HL-60/S4 (cell line): Measurements from ENCODE around the gene CAB39L.

ENCODE experiments used
- in situ Hi-C: fragments of 300-500 bp; cut with MboI; formaldehyde crosslinking; loops from 2 replicates; pipeline ENCODE4 v1.14.3; 2022; ENCODE audit warnings: low sequenced_read_pairs

CAB39L gene

DNA sequence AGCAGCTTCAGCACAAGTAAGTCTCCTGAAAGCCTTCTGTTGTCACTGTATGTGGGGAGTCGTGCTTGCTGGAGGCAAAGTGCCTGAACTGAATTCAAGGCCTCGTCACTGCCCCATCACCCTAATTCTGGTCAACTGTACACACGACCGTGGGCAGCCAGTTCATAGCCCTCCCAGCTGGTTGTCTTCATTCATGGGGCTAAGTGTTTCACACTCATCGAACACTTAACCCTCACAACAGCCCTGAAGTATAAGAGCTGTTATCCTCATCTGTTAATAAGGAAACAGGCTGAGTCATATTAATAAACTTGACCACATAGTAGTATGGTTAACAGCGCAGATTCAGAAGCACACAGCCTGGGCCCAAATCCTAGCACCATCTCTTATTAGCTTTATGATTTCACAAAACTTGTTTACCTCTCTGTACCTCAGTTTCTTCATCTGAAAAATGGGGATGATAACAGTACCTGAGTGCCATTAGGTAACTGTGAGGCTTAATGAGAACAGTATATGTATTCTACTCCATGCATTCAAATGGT lies 129.5 kb downstream of the CAB39L start:
- in situ Hi-C loops: loop anchor here (25.0 kb wide), 1 partner anchor 523 kb away; no protein-coding TSS in a partner anchor

DNA sequence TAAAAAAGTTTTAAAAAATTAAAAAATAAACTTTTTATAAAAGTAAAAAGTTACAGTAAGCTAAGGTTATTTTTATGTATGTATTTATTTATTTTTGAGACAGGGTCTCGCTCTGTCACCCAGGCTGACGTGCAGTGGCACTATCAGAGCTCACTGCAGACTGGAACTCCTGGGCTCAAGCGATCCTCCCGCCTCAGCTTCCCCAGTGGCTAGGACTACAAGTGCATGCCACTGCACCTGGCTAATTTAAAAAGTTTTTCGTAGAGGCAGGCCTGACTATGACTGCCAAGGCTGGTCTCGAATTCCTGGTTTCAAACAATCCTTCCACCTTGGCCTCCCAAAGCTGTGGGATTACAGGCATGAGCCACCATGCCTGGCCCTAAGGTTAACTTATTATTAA lies 132.0 kb downstream of the CAB39L start:
- in situ Hi-C loops: loop anchor here (25.0 kb wide), 1 partner anchor 525 kb away; no protein-coding TSS in a partner anchor

DNA sequence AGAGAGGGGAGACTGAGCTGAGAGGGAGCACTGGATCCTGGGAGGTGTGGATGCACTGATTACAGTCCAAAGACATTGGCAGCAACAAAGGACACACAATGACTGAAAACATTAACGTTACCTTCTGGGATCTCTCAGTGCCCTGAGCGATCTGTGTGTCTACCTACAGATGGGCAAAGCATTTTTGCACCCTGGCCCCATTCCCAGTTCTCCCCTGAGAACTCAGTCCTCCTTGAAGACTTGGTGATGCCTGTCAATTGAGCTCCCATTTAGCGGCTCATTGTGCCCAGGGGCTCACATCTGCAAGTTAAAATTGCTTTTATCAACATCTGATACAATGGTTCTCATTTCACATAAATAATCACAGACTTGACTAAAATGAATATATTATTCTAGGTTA lies 133.6 kb downstream of the CAB39L start:
- in situ Hi-C loops: loop anchor here (25.0 kb wide), 1 partner anchor 527 kb away; no protein-coding TSS in a partner anchor

DNA sequence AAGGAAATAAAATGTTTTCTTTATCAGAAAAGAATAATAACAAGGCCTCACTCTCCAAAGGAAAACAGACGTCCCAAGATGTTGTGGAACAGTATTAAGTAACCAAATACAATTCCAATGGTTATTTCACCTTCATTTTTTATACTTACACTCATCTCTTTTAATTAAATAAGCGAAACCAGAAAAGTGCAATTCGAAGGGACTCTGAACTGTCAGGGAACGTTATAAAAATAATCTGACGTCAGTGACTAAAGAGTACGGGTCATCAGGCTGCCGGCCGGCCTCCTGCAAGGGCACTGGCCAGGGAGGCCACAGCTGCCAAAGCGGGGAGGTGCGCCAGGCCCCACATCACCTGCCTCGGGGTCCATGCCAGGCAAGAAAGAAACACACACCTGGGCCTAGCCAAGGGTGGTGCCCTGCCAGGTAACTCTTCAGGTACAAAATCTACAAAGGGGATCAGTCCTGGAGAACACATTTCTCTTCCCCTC lies 134.9 kb downstream of the CAB39L start:
- in situ Hi-C loops: loop anchor here (25.0 kb wide), 1 partner anchor 528 kb away; no protein-coding TSS in a partner anchor

DNA sequence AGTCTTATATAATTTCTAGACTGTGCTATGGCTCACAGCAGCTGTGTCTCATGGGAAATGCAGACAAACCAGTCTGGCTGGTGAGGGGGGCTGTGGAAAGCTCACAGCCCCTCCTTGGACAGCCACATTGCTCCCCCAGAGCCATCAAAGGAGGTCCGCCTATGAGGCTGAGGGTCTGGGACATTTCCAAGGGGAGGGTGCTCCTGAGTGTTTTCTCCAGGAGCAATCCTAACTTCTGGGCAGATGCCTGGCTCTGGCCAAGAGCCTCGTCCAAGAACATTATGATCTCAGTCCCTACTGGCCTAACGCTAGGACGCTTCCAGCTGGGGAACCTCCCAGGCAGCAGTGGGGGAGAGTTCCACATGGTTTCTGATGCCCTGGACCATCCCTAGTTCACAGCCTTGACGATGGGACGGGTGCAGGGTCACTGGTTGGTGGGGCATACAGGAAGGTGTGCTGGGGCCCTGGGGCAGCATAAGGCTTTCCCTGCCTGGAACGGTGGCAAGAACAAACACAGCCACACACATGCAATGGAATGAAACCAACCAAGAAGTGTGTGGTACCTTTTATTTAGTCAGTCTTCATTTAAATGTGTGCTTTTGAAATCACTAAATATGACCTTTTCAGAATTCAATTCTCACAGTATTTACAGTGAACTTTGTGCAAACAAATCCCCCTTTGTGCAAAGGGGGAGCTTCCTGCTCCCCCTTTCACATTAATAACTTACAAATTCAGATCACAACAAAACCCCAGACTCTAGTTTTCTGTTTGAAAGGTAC lies 135.6 kb downstream of the CAB39L start:
- in situ Hi-C loops: loop anchor here (25.0 kb wide), 1 partner anchor 529 kb away; no protein-coding TSS in a partner anchor

DNA sequence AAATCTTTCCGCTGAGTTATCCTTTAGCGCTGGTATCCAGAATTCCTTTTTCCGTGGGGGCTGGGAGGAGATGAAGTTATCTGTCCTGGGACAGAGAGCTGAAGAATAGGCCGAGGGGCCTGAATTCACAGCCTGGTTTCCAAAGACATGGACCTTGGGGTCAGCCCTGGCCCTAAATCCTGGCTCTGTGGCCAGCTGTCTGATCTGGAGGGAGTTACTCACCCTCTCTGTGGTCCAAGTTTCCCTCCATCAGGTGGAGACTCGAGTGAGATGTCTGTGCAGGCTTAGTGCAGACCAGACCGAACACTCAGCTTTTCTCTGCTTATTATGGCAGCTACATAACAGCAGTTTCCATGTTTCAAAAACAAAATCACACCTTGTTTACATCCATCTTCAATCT lies 136.5 kb downstream of the CAB39L start:
- in situ Hi-C loops: loop anchor here (25.0 kb wide), 1 partner anchor 530 kb away; no protein-coding TSS in a partner anchor

DNA sequence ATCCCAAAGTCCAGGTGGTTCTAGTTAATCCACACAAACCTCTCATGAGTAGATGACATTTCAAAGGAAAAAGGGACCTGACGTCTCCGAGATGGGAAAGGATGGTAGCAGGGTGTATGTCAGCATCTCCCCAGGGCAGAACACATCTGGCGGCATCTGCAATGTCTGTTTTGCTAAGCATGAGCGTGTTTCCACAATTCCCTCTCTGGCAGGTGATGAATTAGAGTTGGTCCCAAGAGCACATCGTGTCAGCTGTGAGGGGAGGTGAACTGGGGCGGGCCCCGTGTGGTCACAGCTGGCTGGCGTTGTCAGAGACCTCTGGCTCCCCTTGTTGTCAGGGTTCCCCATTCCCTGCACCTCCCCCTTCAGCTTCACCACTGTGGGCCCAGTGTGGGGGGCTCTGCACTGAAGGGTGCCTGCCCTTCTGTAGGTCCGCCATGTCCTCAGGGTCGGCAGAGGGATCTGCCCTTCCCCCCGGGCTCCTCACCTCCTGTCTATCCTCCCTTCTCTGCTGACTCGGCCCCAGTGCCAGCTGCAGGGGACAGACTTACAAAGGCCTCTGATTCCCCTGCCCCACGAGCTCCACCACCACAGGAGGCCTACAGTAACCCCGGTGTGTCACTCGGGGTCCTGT lies 138.0 kb downstream of the CAB39L start:
- in situ Hi-C loops: loop anchor here (25.0 kb wide), 1 partner anchor 531 kb away; no protein-coding TSS in a partner anchor

DNA sequence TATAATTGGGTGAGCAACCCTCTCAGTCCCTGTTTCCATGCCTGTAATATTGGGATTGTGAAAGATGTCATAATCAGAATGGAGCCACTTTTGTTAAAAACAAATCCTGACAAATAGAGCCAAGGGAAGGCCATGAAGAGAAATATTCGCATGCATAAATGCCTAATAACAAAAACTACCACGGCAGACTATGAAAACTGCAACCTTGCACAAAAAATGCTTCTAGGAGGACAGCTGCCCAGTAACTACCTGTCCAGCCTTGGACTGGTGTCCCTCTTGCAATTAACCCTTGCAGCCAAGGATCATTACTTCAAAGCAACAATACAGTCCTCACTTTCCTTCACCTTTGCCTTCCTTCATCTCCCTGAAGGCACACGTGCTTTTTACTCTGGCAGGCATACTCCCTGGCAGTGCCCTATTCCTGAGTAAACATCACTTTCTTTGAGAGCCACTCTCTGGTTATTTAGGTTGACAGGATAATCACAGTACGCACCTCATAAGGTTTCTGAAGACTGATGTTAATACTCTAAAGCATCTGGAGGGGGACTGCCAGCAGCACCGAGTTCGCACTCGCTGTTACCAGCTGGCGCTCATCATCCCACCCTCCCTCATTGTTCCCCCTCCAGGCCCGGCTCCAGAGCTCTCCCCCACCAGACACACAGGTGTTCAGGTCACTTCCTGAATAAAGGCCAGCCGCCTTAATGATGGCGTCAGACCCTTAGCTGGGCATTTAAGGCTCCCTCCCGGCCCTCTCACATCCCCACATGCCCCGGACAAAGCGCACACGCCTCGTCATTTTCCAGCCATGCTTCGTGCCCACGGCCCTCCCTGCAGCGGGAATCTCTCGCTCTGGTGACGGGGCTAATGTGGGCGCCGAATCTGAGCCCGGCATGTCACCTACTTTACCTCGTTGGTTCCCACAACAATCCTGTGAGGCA lies 138.8 kb downstream of the CAB39L start:
- in situ Hi-C loops: loop anchor here (5.0 to 25.0 kb wide), 2 partner anchors 302 to 532 kb away; no protein-coding TSS in a partner anchor

DNA sequence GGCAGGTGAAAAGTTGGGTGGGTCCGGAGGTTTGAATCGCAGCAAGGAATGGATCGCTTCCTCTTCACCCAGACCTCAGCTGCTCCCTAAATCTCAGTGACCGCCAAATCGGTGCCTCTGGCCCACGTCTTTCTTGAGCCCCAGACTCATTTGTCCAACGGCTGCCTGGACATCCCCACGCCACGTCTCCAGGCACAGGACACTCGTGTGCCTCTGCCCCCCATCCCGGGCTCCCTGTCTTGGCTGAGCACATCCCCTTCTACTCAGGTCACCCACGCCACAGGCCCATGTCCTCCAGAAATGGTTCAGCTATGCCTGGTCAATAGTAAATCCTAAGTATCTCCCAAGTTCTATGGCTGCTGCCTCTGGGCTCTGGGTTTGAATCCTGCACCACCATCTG lies 139.5 kb downstream of the CAB39L start:
- in situ Hi-C loops: loop anchor here (5.0 to 25.0 kb wide), 2 partner anchors 303 to 533 kb away; no protein-coding TSS in a partner anchor

- in situ Hi-C loops: loop anchor here (5.0 to 25.0 kb wide), 2 partner anchors 304 to 534 kb away; no protein-coding TSS in a partner anchor
These were observed 140.2 kb downstream of the CAB39L start for GRCh38 chr13:49303533-49304252.

DNA sequence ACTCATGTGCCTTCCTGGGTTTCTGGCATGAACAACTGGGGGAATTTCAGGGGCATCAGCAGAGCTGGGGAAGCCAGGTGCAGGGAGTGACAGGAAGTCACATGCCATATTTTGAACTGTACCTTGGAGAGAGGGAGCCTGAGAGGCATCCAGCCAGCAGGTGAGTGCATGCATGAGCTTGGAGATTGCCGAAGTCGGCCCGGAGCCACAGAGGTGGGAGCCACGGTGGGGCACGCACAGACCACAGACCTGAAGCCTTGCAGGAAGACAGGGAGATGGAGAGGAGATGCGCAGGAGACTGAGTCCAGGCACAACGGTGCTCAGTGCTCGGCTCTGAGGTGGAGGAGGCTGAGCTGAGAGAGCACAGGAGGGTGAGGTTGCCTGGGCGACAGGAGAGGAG lies 141.0 kb downstream of the CAB39L start:
- in situ Hi-C loops: loop anchor here (5.0 to 25.0 kb wide), 2 partner anchors 304 to 534 kb away; no protein-coding TSS in a partner anchor

DNA sequence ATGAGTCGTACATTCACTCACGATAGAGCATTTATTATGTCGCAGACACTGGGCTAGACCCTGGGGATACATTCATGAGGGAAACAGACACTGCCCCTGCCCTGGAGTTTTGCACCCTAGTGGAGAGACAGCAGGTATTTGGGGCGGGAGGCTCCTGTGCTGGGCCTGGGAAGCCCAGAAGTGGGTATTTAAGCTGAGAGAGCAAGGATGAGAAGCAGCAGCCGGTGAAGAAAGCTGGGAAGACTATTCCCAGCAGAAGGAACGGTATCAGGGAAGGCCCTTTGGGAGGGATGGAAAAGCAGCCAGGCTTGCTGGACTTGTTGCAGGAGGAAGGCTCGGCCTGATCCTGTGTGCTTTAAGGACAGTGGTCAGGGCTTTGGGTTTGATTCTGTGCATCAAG lies 141.6 kb downstream of the CAB39L start:
- in situ Hi-C loops: loop anchor here (5.0 to 25.0 kb wide), 2 partner anchors 305 to 535 kb away; no protein-coding TSS in a partner anchor

DNA sequence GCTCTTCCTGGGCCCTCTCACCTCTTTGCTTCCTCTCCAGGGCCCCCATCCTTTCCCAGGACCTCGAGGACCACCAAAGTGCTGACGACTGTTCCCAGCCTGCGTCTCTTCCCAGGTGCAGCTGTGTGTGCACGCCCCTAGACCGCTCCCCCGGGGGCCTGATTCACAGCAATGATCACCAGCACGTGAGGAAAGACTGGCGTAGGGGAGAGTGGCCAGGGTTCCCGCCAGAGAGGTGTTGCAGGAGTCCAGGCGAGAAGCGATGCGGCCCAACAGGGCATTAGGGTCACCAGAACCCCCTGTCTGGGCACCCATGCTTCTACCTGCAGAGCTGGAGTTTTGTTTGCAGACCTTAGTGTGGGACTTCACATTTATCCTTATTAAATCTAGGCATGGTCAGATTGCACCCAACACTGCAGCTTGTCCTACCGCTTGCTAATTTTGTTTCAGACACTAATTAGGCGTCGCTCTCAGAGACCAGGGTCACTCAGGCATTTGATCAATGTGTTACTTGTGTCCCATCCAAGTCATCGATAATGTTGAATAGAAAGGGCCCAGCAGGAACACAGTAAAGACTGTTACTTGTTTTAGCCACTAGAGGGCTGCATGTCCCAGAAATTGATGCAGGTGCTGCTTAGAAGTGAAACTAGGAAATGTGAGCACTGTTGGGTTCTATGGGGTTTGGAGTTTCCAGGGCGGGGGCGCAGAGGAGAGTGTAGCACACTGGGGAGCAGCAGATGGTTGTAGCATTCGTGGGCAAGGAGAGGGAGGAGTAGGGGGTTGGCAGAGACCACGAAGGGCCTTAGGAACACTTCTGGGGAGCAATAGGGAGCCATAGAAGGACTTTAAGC lies 142.9 kb downstream of the CAB39L start:
- in situ Hi-C loops: loop anchor here (5.0 to 25.0 kb wide), 2 partner anchors 306 to 536 kb away; no protein-coding TSS in a partner anchor

DNA sequence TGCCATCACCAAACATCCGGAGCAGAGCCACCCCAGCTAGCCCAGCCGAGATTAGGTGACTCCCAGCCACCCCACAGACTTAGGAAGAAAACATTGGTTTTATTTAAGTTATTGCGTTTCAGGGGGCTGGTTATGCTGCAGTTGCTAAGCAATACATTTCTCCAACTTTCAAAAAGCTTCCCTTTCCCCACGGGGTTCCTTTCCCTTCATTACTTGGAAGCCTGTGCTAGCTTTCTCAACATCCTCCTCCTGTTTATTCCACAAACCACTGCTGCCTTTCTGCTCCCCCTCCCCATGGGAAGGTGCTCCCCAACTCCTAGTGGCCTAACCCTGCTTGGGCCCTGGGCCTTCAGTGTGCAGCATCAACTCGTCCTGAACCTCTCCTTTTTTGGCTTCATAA lies 143.6 kb downstream of the CAB39L start:
- in situ Hi-C loops: loop anchor here (5.0 to 25.0 kb wide), 2 partner anchors 307 to 537 kb away; no protein-coding TSS in a partner anchor

GRCh38 chr13:49298903-49299605 lies 144.8 kb downstream of the CAB39L start:
- in situ Hi-C loops: no loop called here

DNA sequence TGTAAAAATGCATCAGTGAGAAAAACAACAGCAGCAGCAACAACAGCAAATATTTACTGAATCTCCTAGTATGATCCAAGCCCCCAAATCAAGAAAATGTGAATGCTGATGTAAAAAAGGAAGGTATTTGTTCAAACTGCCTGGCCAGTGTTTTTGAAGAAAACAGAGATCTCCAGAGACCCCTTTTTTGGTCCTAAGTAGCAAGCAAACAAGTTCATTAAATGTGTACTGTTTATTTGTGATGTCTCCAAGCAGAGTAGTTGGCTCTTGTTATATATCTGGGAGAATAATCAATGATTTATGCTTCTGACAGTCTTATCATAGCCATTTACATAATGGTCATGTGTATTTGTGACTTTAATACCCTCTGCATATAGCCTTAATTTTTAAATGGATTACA lies 145.4 kb downstream of the CAB39L start:
- in situ Hi-C loops: no loop called here

DNA sequence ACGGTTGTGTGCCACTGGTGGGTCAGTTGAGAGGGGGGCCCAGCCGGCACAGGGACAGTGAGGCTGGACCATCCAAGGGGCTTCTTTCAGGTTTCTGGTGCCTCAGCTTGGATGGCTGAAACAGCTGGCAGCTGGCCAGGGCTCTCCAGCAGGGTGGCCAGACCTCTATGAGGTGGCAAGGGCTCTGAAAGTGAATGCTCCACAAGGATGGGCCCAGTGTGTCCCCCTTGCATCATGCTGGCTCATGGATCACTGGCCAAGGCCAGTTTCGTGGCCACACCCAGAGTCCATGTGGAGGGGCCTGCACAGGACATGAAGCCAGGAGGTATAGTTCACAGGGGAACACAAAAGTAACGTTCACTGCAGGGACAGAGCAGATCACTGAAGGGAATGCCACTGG lies 146.5 kb downstream of the CAB39L start:
- in situ Hi-C loops: no loop called here

DNA sequence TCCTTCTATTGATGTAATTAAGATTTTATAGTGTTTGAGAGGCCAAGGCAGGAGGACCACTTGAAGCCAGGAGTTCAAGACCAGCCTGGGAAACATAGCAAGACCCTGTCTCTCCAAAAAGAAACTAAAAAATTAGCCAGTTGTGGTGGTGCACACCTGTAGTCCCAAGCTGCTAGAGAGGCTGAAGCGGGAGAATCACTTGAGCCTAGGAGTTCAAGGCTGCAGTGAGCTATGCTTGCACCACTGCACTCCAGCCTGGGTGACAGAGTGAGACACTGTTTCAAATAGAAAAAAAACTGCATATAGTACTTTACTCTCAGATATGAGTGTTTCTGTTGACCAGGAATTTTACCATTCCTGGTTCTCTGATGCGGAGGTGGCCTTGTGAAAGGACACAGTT lies 147.2 kb downstream of the CAB39L start:
- in situ Hi-C loops: no loop called here
